CD4-positive, alpha-beta T cell (primary cell): ENCODE measurements around the gene PRLH. TPM values are rescaled to one million over a fixed set of nuclear protein-coding genes. Genes with fewer than 3 reads are reported as not detected.

Experiments
- ATAC-seq: fragments of 200-7000 bp; cut with Tn5 transposase; one replicate; pipeline ENCODE4 v1.10.0; 2022; ENCODE audit warnings: mild to moderate bottlenecking; ENCODE audit not compliant: poor library complexity
- CTCF ChIA-PET: fragments of 350-600 bp; sonication (Branson Sonifier 250); formaldehyde crosslinking; loops from one replicate; lab custom pipeline; 2021; ENCODE audit warnings: antibody characterized with exemption, inconsistent platforms; lab: Charles Lee
- POLR2A ChIA-PET: fragments of 350-600 bp; sonication (Branson Sonifier 250); formaldehyde crosslinking; loops from one replicate; lab custom pipeline; 2021; ENCODE audit warnings: antibody characterized with exemption, inconsistent platforms; lab: Charles Lee
- DNase-seq, 14 experiments: peaks; one replicate each; pipeline ENCODE4 v3.0.0-alpha.2; 2013 to 2020; ENCODE audit warnings: mixed read lengths in 2 of 14
- H3K27ac ChIP-seq, 2 donors: one replicate each; pipeline versions ENCODE4 v1.5.1 to v1.7.0; 2013; ENCODE audit warnings: low read length in 2 of 2, low read depth in 1 of 2, mild to moderate bottlenecking in 1 of 2
- H3K27me3 ChIP-seq, 2 experiments: 1 replicate in 1 of 2; 2 replicates in 1 of 2; pipeline versions ENCODE4 v1.6.1 to v1.7.0; 2013; ENCODE audit warnings: low read length in 2 of 2, control low read depth in 1 of 2, mild to moderate bottlenecking in 1 of 2, moderate library complexity in 1 of 2; ENCODE audit not compliant: insufficient read depth in 2 of 2, control insufficient read depth in 1 of 2
- H3K36me3 ChIP-seq: one replicate; pipeline ENCODE4 v1.6.1; 2013; ENCODE audit warnings: low read length, control low read depth; ENCODE audit not compliant: insufficient read depth
- H3K4me1 ChIP-seq: one replicate; pipeline ENCODE4 v1.6.1; 2013; ENCODE audit warnings: low read length, control low read depth; ENCODE audit not compliant: insufficient read depth
- H3K4me3 ChIP-seq: one replicate; pipeline ENCODE4 v1.5.1; 2013; ENCODE audit warnings: mild to moderate bottlenecking, low read length, moderate library complexity
- H3K9me3 ChIP-seq, 2 experiments: 1 replicate in 1 of 2; 2 replicates in 1 of 2; pipeline versions ENCODE4 v1.6.1 to v1.7.0; 2013; ENCODE audit warnings: low read length in 2 of 2, mild to moderate bottlenecking in 2 of 2, control low read depth in 1 of 2, moderate library complexity in 1 of 2; ENCODE audit not compliant: control insufficient read depth in 1 of 2, insufficient read depth in 1 of 2
- H3K27ac Mint-ChIP-seq: one replicate; pipeline ENCODE4 v1.8.0; 2020; ENCODE audit warnings: mixed read lengths
- H3K27me3 Mint-ChIP-seq: one replicate; pipeline ENCODE4 v1.8.0; 2021; ENCODE audit warnings: mixed read lengths
- H3K36me3 Mint-ChIP-seq: one replicate; pipeline ENCODE4 v1.8.0; 2021; ENCODE audit warnings: low read depth, mixed read lengths
- H3K4me1 Mint-ChIP-seq: one replicate; pipeline ENCODE4 v1.8.0; 2021; ENCODE audit warnings: low read depth, mixed read lengths
- H3K4me3 Mint-ChIP-seq: one replicate; pipeline ENCODE4 v1.8.0; 2020; ENCODE audit warnings: mild to moderate bottlenecking, mixed read lengths
- H3K9me3 Mint-ChIP-seq: one replicate; pipeline ENCODE4 v1.8.0; 2020; ENCODE audit warnings: mixed read lengths
- CTCF ChIP-seq: fragments of 200-600 bp; IDR thresholded peaks from one replicate; pipeline ENCODE4 v1.8.0; 2022; ENCODE audit warnings: antibody characterized with exemption, mild to moderate bottlenecking
- intact Hi-C, 2 experiments: fragments of 100-400 bp; cut with DNase I in 1 of 2; cut with micrococcal nuclease in 1 of 2; formaldehyde crosslinking; loops; one replicate each; pipeline versions ENCODE4 v1.15.1 to v1.9.0; 2023 to 2025; cut with DNase I, micrococcal nuclease
- total RNA-seq, 174 experiments: library from RNA in 2 of 174; stranded (reverse) in 2 of 174; gene quantifications; one replicate each; pipeline ENCODE4 v1.2.3 and lab custom pipeline; 2021 to 2026

The PRLH gene
- total RNA-seq, 2 experiments from 2014 or later, result not detected

- Mint-ChIP-seq H3K4me1 (peaks cover 5% of the 10 kb centered on the region), H3K36me3 (no peaks in the 10 kb centered on the region), H3K4me3 (no peak overlapping the region), H3K27ac (no peak overlapping the region), H3K9me3 (no peaks in the 10 kb centered on the region), H3K27me3 (peaks cover 7% of the 10 kb centered on the region)
- Histone ChIP-seq H3K36me3 (no peaks in the 10 kb centered on the region), H3K27me3 (peaks cover 0 to 4% of the 10 kb centered on the region in 2 experiments), H3K9me3 (no peaks in the 10 kb centered on the region), H3K4me3 (no peak overlapping the region), H3K4me1 (peaks cover 6% of the 10 kb centered on the region), H3K27ac (no peak overlapping the region)
- intact Hi-C loops, result loop anchor here (10.0 kb wide), 2 partner anchors 149 to 1229 kb away; no protein-coding TSS in a partner anchor
- ChIA-PET CTCF (interaction anchor here (3.1 kb wide), 1 partner anchor 61 kb away, joined by 37 read pairs; no protein-coding TSS in a partner anchor), POLR2A (no interaction called here)
- DNase-seq (no peak), ATAC-seq (no peak)
- TF ChIP-seq CTCF, result no peak
These were observed 7.5 kb downstream of the PRLH start for GRCh38 chr2:237573721-237574415.

- POLR2A ChIA-PET, result no interaction called here
- no peak for TF ChIP-seq CTCF
- CTCF ChIA-PET, result no interaction called here
These were observed 8.1 kb downstream of the PRLH start for GRCh38 chr2:237574467-237574866.

GRCh38 chr2:237574894-237575868 lies 8.8 kb downstream of the PRLH start:
- ATAC-seq (no peak), DNase-seq (no peak)
- POLR2A ChIA-PET, result no interaction called here
- Mint-ChIP-seq H3K4me1 (peaks cover 5% of the 10 kb centered on the region), H3K4me3 (no peak overlapping the region), H3K27ac (no peak overlapping the region), H3K9me3 (no peaks in the 10 kb centered on the region), H3K36me3 (no peaks in the 10 kb centered on the region), H3K27me3 (peaks cover 7% of the 10 kb centered on the region)
- H3K36me3 ChIP-seq, result no peaks in the 10 kb centered on the region
- H3K4me1 ChIP-seq, result peaks cover 6% of the 10 kb centered on the region
- intact Hi-C loops, result loop anchor here (10.0 kb wide), 2 partner anchors 150 to 1230 kb away; no protein-coding TSS in a partner anchor
- no peak for TF ChIP-seq CTCF
- H3K9me3 ChIP-seq, result no peaks in the 10 kb centered on the region
- peaks cover 0 to 4% of the 10 kb centered on the region in 2 experiments for H3K27me3 ChIP-seq
- H3K27ac ChIP-seq, result no peak overlapping the region
- CTCF ChIA-PET, result no interaction called here
- H3K4me3 ChIP-seq, result no peak overlapping the region

More at GRCh38 chr2:237574467-237574866, 8.1 kb downstream of the PRLH start:
- no peak overlapping the region for H3K27ac Mint-ChIP-seq
- Histone ChIP-seq H3K9me3 (no peaks in the 10 kb centered on the region), H3K27ac (no peak overlapping the region), H3K36me3 (no peaks in the 10 kb centered on the region), H3K4me3 (no peak overlapping the region), H3K27me3 (peaks cover 0 to 4% of the 10 kb centered on the region in 2 experiments), H3K4me1 (peaks cover 6% of the 10 kb centered on the region)
- H3K4me3 Mint-ChIP-seq, result no peak overlapping the region
- H3K9me3 Mint-ChIP-seq, result no peaks in the 10 kb centered on the region
- peaks cover 5% of the 10 kb centered on the region for H3K4me1 Mint-ChIP-seq
- H3K27me3 Mint-ChIP-seq, result peaks cover 7% of the 10 kb centered on the region
- no peak for ATAC-seq
- H3K36me3 Mint-ChIP-seq, result no peaks in the 10 kb centered on the region
- DNase-seq, result no peak
- intact Hi-C loops, result loop anchor here (10.0 kb wide), 2 partner anchors 150 to 1230 kb away; no protein-coding TSS in a partner anchor
